Superior temporal gyrus (tissue), 1 donor: ENCODE results near the gene GNRHR.
A peak's percentile ranks its signal among the peaks of the same experiment; 100 is the strongest.
"Not testable (repeated sequence)": the region's sequence is repeated elsewhere in the genome, so short reads cannot be mapped to it uniquely, and the experiment has no call there.

Experiments
- DNase-seq: peaks from one replicate; pipeline ENCODE4 v3.0.0-alpha.2; 2016; ENCODE audit errors: extremely low spot score

Gene GNRHR

GRCh38 chr4:67754288-67754687 is at the start of gene GNRHR:
GNRHR (minus strand) TSS chr4:67754388; CDS start chr4:67754335, 53 bp downstream.
- no peak for DNase-seq

- DNase-seq: no peak
Observed at GRCh38 chr4:67796810-67797209, 42.6 kb upstream of the GNRHR start.

- DNase-seq: no peak
Observed at GRCh38 chr4:67790721-67791120, 36.5 kb upstream of the GNRHR start.

GRCh38 chr4:67787311-67787710 is 33.1 kb upstream of the GNRHR start:
- DNase-seq: no peak

- DNase-seq: no peak
Observed at GRCh38 chr4:67785528-67785927, 31.3 kb upstream of the GNRHR start.

GRCh38 chr4:67779631-67780030 is 25.4 kb upstream of the GNRHR start:
- DNase-seq: no peak

- no peak for DNase-seq
Observed at GRCh38 chr4:67776746-67777145, 22.6 kb upstream of the GNRHR start.

GRCh38 chr4:67770422-67770821 is 16.2 kb upstream of the GNRHR start:
- DNase-seq: no peak

- no peak for DNase-seq
Observed at GRCh38 chr4:67765928-67766327, 11.7 kb upstream of the GNRHR start.

GRCh38 chr4:67765401-67765800 is 11.2 kb upstream of the GNRHR start:
- no peak for DNase-seq

- no peak for DNase-seq
Observed at GRCh38 chr4:67764183-67764582, 10.0 kb upstream of the GNRHR start.

- no peak for DNase-seq
Observed at GRCh38 chr4:67762086-67762485, 7.9 kb upstream of the GNRHR start.

- not testable (repeated sequence) for DNase-seq
Observed at GRCh38 chr4:67756991-67757390, 2.8 kb upstream of the GNRHR start.

- no peak for DNase-seq
Observed at GRCh38 chr4:67755974-67756373, 1.8 kb upstream of the GNRHR start.

GRCh38 chr4:67751260-67751659 is 2.9 kb downstream of the GNRHR start:
- DNase-seq: no peak

- peak; percentile 43 for DNase-seq
Observed at GRCh38 chr4:67750691-67751090, 3.5 kb downstream of the GNRHR start.

- DNase-seq: no peak
Observed at GRCh38 chr4:67749286-67749685, 4.9 kb downstream of the GNRHR start.

GRCh38 chr4:67746797-67747495 is 7.2 kb downstream of the GNRHR start:
- peak; percentile 85 for DNase-seq

GRCh38 chr4:67744561-67745283 is 9.5 kb downstream of the GNRHR start:
- no peak for DNase-seq

GRCh38 chr4:67743194-67743593 is 11.0 kb downstream of the GNRHR start:
- no peak for DNase-seq

GRCh38 chr4:67736262-67736661 is 17.9 kb downstream of the GNRHR start:
- no peak for DNase-seq

- no peak for DNase-seq
Observed at GRCh38 chr4:67735325-67735724, 18.9 kb downstream of the GNRHR start.

- DNase-seq: not testable (repeated sequence)
Observed at GRCh38 chr4:67730511-67730910, 23.7 kb downstream of the GNRHR start.
